A673 (cell line): ENCODE results near the gene TSPO.

ENCODE experiments used
- EZH2 ChIP-seq: fragments of 200-600 bp; sonication (generic); IDR thresholded peaks from 2 replicates; pipeline ENCODE4 v1.6.1; 2017; ENCODE audit warnings: borderline replicate concordance, low read depth, mild to moderate bottlenecking, mixed read lengths, antibody characterized with exemption, low read length; ENCODE audit not compliant: poor library complexity, severe bottlenecking
- TF ChIP-seq, protein P1 (sequence below): fragments of 300-800, 200-600 bp; sonication (generic); conservative IDR thresholded peaks from 2 replicates; pipeline ENCODE4 v1.5.1; 2017; ENCODE audit warnings: low read depth, mild to moderate bottlenecking, antibody characterized with exemption, low read length, moderate library complexity, mixed read lengths

GRCh38 chr22:43168471-43169309 is 17.3 kb downstream of the TSPO start:
- TF ChIP-seq, protein P1, sequence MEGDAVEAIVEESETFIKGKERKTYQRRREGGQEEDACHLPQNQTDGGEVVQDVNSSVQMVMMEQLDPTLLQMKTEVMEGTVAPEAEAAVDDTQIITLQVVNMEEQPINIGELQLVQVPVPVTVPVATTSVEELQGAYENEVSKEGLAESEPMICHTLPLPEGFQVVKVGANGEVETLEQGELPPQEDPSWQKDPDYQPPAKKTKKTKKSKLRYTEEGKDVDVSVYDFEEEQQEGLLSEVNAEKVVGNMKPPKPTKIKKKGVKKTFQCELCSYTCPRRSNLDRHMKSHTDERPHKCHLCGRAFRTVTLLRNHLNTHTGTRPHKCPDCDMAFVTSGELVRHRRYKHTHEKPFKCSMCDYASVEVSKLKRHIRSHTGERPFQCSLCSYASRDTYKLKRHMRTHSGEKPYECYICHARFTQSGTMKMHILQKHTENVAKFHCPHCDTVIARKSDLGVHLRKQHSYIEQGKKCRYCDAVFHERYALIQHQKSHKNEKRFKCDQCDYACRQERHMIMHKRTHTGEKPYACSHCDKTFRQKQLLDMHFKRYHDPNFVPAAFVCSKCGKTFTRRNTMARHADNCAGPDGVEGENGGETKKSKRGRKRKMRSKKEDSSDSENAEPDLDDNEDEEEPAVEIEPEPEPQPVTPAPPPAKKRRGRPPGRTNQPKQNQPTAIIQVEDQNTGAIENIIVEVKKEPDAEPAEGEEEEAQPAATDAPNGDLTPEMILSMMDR = no peak
- TF ChIP-seq EZH2 = no peak
